B cell (primary cell): ENCODE results near the gene INTS3.

Experiments used
- EZH2 ChIP-seq: IDR thresholded peaks from 2 replicates; pipeline ENCODE4 v1.6.1; 2012; ENCODE audit warnings: borderline replicate concordance, low read depth, mild to moderate bottlenecking, moderate library complexity, low read length; ENCODE audit not compliant: insufficient read depth, poor library complexity, severe bottlenecking
- TF ChIP-seq, protein P1 (sequence below): fragments of 200-600 bp; IDR thresholded peaks from one replicate; pipeline ENCODE4 v1.8.0; 2022; ENCODE audit warnings: antibody characterized with exemption, mild to moderate bottlenecking

DNA sequence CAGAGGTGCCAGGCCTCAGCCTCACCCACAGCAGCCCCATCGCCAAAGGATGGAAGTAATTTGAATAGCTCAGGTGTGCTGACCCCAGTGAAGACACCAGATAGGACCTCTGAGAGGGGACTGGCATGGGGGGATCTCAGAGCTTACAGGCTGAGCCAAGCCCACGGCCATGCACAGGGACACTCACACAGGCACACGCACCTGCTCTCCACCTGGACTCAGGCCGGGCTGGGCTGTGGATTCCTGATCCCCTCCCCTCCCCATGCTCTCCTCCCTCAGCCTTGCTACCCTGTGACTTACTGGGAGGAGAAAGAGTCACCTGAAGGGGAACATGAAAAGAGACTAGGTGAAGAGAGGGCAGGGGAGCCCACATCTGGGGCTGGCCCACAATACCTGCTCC lies 34.4 kb upstream of the INTS3 start:
- TF ChIP-seq, protein P1, sequence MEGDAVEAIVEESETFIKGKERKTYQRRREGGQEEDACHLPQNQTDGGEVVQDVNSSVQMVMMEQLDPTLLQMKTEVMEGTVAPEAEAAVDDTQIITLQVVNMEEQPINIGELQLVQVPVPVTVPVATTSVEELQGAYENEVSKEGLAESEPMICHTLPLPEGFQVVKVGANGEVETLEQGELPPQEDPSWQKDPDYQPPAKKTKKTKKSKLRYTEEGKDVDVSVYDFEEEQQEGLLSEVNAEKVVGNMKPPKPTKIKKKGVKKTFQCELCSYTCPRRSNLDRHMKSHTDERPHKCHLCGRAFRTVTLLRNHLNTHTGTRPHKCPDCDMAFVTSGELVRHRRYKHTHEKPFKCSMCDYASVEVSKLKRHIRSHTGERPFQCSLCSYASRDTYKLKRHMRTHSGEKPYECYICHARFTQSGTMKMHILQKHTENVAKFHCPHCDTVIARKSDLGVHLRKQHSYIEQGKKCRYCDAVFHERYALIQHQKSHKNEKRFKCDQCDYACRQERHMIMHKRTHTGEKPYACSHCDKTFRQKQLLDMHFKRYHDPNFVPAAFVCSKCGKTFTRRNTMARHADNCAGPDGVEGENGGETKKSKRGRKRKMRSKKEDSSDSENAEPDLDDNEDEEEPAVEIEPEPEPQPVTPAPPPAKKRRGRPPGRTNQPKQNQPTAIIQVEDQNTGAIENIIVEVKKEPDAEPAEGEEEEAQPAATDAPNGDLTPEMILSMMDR, result no peak
- TF ChIP-seq EZH2, result no peak
